Kasumi-1 (cell line): ENCODE measurements around the gene OLIG3.

ENCODE experiments used
- DNase-seq, 2 experiments: peaks; one replicate each; lab custom pipeline; 2025; lab: John Stamatoyannopoulos, UW

Gene OLIG3

DNA sequence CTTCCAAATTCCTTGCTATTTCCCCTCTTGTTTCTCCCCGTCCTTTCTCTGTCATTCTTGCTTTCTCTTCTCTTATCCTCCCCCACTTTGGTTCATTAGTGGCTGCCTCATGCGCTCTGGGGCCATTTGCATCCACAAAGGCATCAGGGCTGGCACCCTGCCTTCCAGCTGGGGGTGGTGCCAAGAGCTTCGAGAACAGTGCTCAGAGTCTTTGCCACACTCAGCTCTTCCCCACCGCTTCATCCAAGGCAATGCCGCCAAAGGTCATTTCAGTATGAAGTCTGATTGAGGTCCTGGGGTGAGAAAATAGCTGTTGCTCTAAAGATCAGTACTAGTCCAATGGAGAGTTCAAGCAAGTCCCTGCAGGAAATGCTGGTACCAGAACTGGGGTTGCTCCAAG is 22.7 kb downstream of the OLIG3 start:
- no peak for DNase-seq

DNA sequence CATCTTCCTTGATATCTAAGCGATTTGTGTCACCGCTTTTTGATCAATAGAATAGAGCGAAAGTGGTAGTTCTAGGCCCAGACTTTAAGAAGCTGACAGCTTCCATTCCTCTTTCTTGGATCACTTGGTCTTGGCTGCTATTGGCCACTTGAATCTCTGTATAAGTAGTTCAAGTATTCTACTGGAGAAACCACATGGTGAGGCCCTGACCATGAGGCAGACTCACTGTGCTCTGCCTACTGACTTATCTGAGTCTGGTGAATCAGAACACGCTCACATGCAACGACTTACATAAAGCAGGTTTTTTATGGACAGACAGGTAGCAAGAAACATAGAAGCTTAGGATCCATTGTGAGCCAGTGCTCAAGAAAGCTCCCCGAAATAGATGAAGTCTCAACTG is 27.0 kb downstream of the OLIG3 start:
- DNase-seq = no peak

DNA sequence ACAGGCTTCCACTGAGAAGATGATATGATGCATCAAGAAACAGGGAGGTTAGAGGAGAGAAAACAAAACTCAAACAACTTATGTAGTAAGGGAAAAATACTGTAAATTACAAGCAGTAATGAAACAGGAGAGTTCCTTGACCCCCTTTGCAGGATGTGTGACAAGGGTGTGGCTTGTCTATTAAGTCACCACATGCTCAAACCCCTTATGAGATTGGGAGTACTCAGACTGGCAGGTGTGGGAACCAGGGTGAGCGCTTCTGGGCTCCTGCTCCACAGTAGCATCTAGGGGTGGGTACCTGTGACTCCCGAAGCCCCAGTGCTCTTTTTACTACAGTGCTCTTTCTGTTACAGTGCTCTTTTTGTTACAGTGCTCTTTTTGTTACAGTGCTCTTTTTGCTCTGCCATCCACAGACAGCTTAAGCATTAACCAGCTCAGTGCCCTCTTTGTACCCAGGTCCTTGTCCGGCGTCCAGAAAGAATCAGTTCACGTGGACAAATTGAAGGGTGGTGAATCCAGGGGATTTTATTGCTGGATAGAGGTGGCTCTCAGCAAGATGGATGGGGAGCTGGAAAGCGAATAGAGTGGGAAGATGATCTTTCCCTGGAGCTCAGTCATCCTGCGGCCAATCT is 28.7 kb downstream of the OLIG3 start:
- DNase-seq = no peak

GRCh38 chr6:137452333-137452894 is 41.8 kb downstream of the OLIG3 start:
- no peak for DNase-seq

DNA sequence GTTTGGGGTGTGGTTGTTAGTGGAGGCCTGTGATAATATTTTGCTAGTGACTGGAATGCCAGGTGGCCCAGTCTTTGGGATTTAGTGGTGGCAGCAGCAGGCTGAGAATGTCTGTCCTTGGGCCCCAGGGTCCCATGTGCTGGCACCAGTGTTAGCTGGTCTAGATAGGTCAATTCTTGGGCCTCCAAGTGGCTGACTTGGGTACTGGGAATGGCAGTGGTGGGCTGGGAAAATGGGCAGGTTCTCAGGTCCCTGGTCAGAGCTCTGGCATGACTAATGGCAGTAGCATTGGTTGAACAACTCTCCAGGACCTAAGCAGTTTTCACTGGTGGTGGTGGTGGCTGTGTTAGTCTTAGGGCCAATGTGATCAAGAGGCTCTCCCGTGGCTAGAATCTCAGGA is 50.3 kb downstream of the OLIG3 start:
- DNase-seq = no peak
